ENCODE measurements around the gene COG1. TPM values are rescaled to one million over a fixed set of nuclear protein-coding genes. Genes with fewer than 3 reads are reported as not detected.

The COG1 gene
- polyA plus RNA-seq, 1 of the 3 experiments (the other 2 are of a cell fraction): 52.8 TPM

GRCh38 chr17:73186283-73187050 is 6.4 kb upstream of the COG1 start:
- H3K9me3 ChIP-seq: no peaks in the 10 kb centered on the region
- H3K4me1 ChIP-seq (ENCODE audit: control insufficient read depth in 1 of 2, insufficient read depth in 2 of 2, low read depth in 1 of 2, low read length in 1 of 2): peaks cover 0 to 6% of the 10 kb centered on the region in 2 experiments; a peak in 1 of 4 replicates
- H2AFZ ChIP-seq (ENCODE audit: low read depth): no peak overlapping the region
- TF ChIP-seq TEAD4 (IDR thresholded peaks at IDR 0.05; ENCODE audit: borderline replicate concordance, insufficient read depth): no peak
- no peak for TF ChIP-seq TCF12 (IDR thresholded peaks at IDR 0.05)
- no peak for TF ChIP-seq GABPA (IDR thresholded peaks at IDR 0.05; ENCODE audit: low read depth)
- no peak for TF ChIP-seq PBX3 (IDR thresholded peaks at IDR 0.05)
- TF ChIP-seq MEF2A (IDR thresholded peaks at IDR 0.05; ENCODE audit: borderline replicate concordance, low read depth): no peak
- no peak for TF ChIP-seq YY1 (IDR thresholded peaks at IDR 0.05; ENCODE audit: low read depth)
- no peak for TF ChIP-seq EZH2phosphoT487 (IDR thresholded peaks at IDR 0.05; ENCODE audit: borderline replicate concordance, low read depth)
- no peak for TF ChIP-seq RCOR1 (IDR thresholded peaks at IDR 0.05; ENCODE audit: low read length)
- no peak for TF ChIP-seq USF2 (IDR thresholded peaks at IDR 0.05; ENCODE audit: borderline replicate concordance, low read depth, low read length)
- no peak for TF ChIP-seq MAX (IDR thresholded peaks at IDR 0.05; ENCODE audit: low read depth)
- no peak for TF ChIP-seq ELF1 (IDR thresholded peaks at IDR 0.05)
- TF ChIP-seq RAD21 (IDR thresholded peaks at IDR 0.05; ENCODE audit: low read length): no peak
- no peak for TF ChIP-seq TAF1 (IDR thresholded peaks at IDR 0.05; ENCODE audit: borderline replicate concordance, low read depth, low read length)
- no peak for TF ChIP-seq FOXM1 (IDR thresholded peaks at IDR 0.05; ENCODE audit: low read depth)
- TF ChIP-seq SIN3A (IDR thresholded peaks at IDR 0.05; ENCODE audit: borderline replicate concordance, low read depth, low read length): no peak
- TF ChIP-seq USF1 (IDR thresholded peaks at IDR 0.05; ENCODE audit: borderline replicate concordance, low read depth): no peak
- TF ChIP-seq SMC3 (IDR thresholded peaks at IDR 0.05; ENCODE audit: low read depth, low read length): no peak
- TF ChIP-seq RXRA (IDR thresholded peaks at IDR 0.05; ENCODE audit: borderline replicate concordance, low read depth): no peak
- TF ChIP-seq IRF3 (IDR thresholded peaks at IDR 0.05; ENCODE audit: low read depth, low read length): no peak
- 92% methylated on average over 16 of the region's 16 CpGs for WGBS (ENCODE audit: low lambda C conversion rate)
- H3F3A ChIP-seq (replicated peaks; ENCODE audit: insufficient read depth): no peaks in the 10 kb centered on the region
- DNase-seq: no peak
- H3K4me2 ChIP-seq: no peak overlapping the region
- H3K79me2 ChIP-seq (ENCODE audit: insufficient read depth): no peaks in the 10 kb centered on the region
- CTCF ChIA-PET: interaction anchor here (1.0 to 14.9 kb wide), 4 partner anchors 184 to 630 kb away, joined by 3 to 501 read pairs (median 46); no protein-coding TSS in a partner anchor
- H3K9ac ChIP-seq: no peak overlapping the region
- no peak overlapping the region for H3K4me3 ChIP-seq (ENCODE audit: low read depth in 2 of 2, low read length in 1 of 2)
- H3K27ac ChIP-seq (ENCODE audit: low read depth in 2 of 2, low read length in 1 of 2): no peak overlapping the region
- POLR2A ChIA-PET: no interaction called here
- no peaks in the 10 kb centered on the region for H3K9me2 ChIP-seq
- H3K36me3 ChIP-seq (replicated peaks in 1 of 2; ENCODE audit: control insufficient read depth in 1 of 2, insufficient read depth in 2 of 2, low read length in 1 of 2): no peaks in the 10 kb centered on the region
- no peaks in the 10 kb centered on the region for H3K27me3 ChIP-seq (ENCODE audit: insufficient read depth)
- H4K20me1 ChIP-seq (ENCODE audit: insufficient read depth): no peaks in the 10 kb centered on the region
